IMR-90 (cell line): ENCODE measurements around the gene IMMT. TPM values are rescaled to one million over a fixed set of nuclear protein-coding genes. Genes with fewer than 3 reads are reported as not detected.

Experiments
- ATAC-seq: fragments of 200-7000 bp; cut with Tn5 transposase; 2 replicates; pipeline ENCODE4 v1.9.1; 2020; ENCODE audit warnings: low read depth, mild to moderate bottlenecking, moderate library complexity
- BruUV-seq: library from RNA; stranded (reverse); fragments of 400-500 nt; replicated peaks from 2 replicates; lab custom pipeline; 2021; lab: Mats Ljungman, UMichigan
- CTCF ChIA-PET: fragments of 300-600 bp; formaldehyde crosslinking; extraction: SDS; loops from one replicate; lab custom pipeline; 2021; ENCODE audit warnings: antibody characterized with exemption; lab: Yijun Ruan, JAX
- POLR2A ChIA-PET: fragments of 300-600 bp; sonication (Branson Sonifier 250); formaldehyde crosslinking; loops from one replicate; lab custom pipeline; 2022; ENCODE audit warnings: antibody characterized with exemption; ENCODE audit not compliant: unreplicated experiment; lab: Charles Lee
- DNase-seq: peaks from one replicate; pipeline ENCODE4 v3.0.0; 2013
- H2AFZ ChIP-seq: replicated peaks from 2 replicates; pipeline ENCODE3; 2013; ENCODE audit warnings: low read length, mild to moderate bottlenecking; ENCODE audit not compliant: poor library complexity
- H2AK5ac ChIP-seq: 2 replicates; pipeline ENCODE4 v1.6.1; 2013; ENCODE audit warnings: low read depth, low read length, inconsistent platforms
- H2AK9ac ChIP-seq: replicated peaks from 2 replicates; pipeline ENCODE3; 2013; ENCODE audit warnings: mild to moderate bottlenecking, low read depth, low read length, moderate library complexity; ENCODE audit not compliant: poor library complexity
- H2BK120ac ChIP-seq: 2 replicates; pipeline ENCODE4 v1.6.1; 2013; ENCODE audit warnings: low read depth, low read length, inconsistent platforms
- H2BK15ac ChIP-seq: 3 replicates; pipeline ENCODE4 v1.6.1; 2013; ENCODE audit warnings: low read depth, low read length, inconsistent platforms
- H2BK20ac ChIP-seq: 2 replicates; pipeline ENCODE4 v1.6.1; 2013; ENCODE audit warnings: low read depth, mild to moderate bottlenecking, inconsistent platforms, low read length, moderate library complexity
- H2BK5ac ChIP-seq: 2 replicates; pipeline ENCODE4 v1.6.1; 2013; ENCODE audit warnings: mild to moderate bottlenecking, low read depth, low read length, inconsistent platforms; ENCODE audit not compliant: poor library complexity, severe bottlenecking
- H3K14ac ChIP-seq: replicated peaks from 2 replicates; pipeline ENCODE4 v1.6.1; 2013; ENCODE audit warnings: low read depth, low read length, inconsistent platforms
- H3K18ac ChIP-seq: 2 replicates; pipeline ENCODE4 v1.6.1; 2013; ENCODE audit warnings: low read depth, low read length, control low read depth
- H3K23ac ChIP-seq: 2 replicates; pipeline ENCODE4 v1.6.1; 2013; ENCODE audit warnings: low read depth, low read length, inconsistent platforms
- H3K27ac ChIP-seq: 2 replicates; pipeline ENCODE4 v1.5.1; 2013; ENCODE audit warnings: mild to moderate bottlenecking, control low read depth, low read length; ENCODE audit not compliant: insufficient read depth
- H3K27me3 ChIP-seq: 2 replicates; pipeline ENCODE4 v1.6.1; 2013; ENCODE audit warnings: low read length; ENCODE audit not compliant: control insufficient read depth, insufficient read depth
- H3K36me3 ChIP-seq: 2 replicates; pipeline ENCODE4 v1.6.1; 2013; ENCODE audit warnings: low read length, mixed read lengths; ENCODE audit not compliant: control insufficient read depth, insufficient read depth
- H3K4ac ChIP-seq: 2 replicates; pipeline ENCODE4 v1.6.1; 2013; ENCODE audit warnings: low read depth, low read length, inconsistent platforms
- H3K4me1 ChIP-seq: 2 replicates; pipeline ENCODE4 v1.6.1; 2013; ENCODE audit warnings: low read length, mixed read lengths; ENCODE audit not compliant: control insufficient read depth, insufficient read depth
- H3K4me2 ChIP-seq: 2 replicates; pipeline ENCODE4 v1.6.1; 2013; ENCODE audit warnings: low read depth, mild to moderate bottlenecking, control low read depth, low read length, moderate library complexity
- H3K4me3 ChIP-seq: 2 replicates; pipeline ENCODE4 v1.5.1; 2013; ENCODE audit warnings: low read depth, mild to moderate bottlenecking, control low read depth, low read length, moderate library complexity; ENCODE audit not compliant: insufficient read depth
- H3K56ac ChIP-seq: 2 replicates; pipeline ENCODE4 v1.6.1; 2013; ENCODE audit warnings: low read length, inconsistent platforms; ENCODE audit not compliant: insufficient read depth; ENCODE audit errors: extremely low read depth
- H3K79me1 ChIP-seq, 2 experiments: 2 replicates each; pipeline ENCODE4 v1.6.1; 2013; ENCODE audit warnings: low read length in 2 of 2, inconsistent platforms in 1 of 2, low read depth in 1 of 2
- H3K9ac ChIP-seq: 2 replicates; pipeline ENCODE4 v1.6.1; 2013; ENCODE audit warnings: low read depth, low read length, control low read depth
- H3K9me1 ChIP-seq: 2 replicates; pipeline ENCODE4 v1.6.1; 2013; ENCODE audit warnings: low read length, inconsistent platforms; ENCODE audit not compliant: insufficient read depth
- H3K9me3 ChIP-seq: 2 replicates; pipeline ENCODE4 v1.6.1; 2013; ENCODE audit warnings: low read length; ENCODE audit not compliant: control insufficient read depth, insufficient read depth
- H4K20me1 ChIP-seq: 2 replicates; pipeline ENCODE4 v1.6.1; 2013; ENCODE audit warnings: low read length, inconsistent platforms; ENCODE audit not compliant: insufficient read depth
- H4K5ac ChIP-seq: 2 replicates; pipeline ENCODE4 v1.6.1; 2013; ENCODE audit warnings: mild to moderate bottlenecking, low read depth, low read length, control low read depth
- H4K8ac ChIP-seq, 2 experiments: 2 replicates each; pipeline ENCODE4 v1.6.1; 2013; ENCODE audit warnings: low read depth in 2 of 2, low read length in 2 of 2, control low read depth in 1 of 2, inconsistent platforms in 1 of 2
- H4K91ac ChIP-seq: 2 replicates; pipeline ENCODE4 v1.6.1; 2013; ENCODE audit warnings: low read depth, low read length, inconsistent platforms; ENCODE audit not compliant: insufficient read depth
- BHLHE40 ChIP-seq: fragments of 150-350 bp; IDR thresholded peaks from 2 replicates; pipeline ENCODE4 v1.6.1; 2016; ENCODE audit warnings: mild to moderate bottlenecking, low read depth, low read length
- CEBPB ChIP-seq: IDR thresholded peaks from 2 replicates; pipeline ENCODE4 v1.6.1; 2012; ENCODE audit warnings: low read depth, low read length, improper control_type of control experiment
- CHD1 ChIP-seq: IDR thresholded peaks from 2 replicates; pipeline ENCODE4 v1.6.1; 2012; ENCODE audit warnings: low read depth, low read length, improper control_type of control experiment
- FOS ChIP-seq: fragments of 150-350 bp; IDR thresholded peaks from 2 replicates; pipeline ENCODE4 v1.6.1; 2016; ENCODE audit warnings: low read depth, low read length
- MAFK ChIP-seq: IDR thresholded peaks from 2 replicates; pipeline ENCODE4 v1.6.1; 2012; ENCODE audit warnings: low read depth, low read length, improper control_type of control experiment
- MAZ ChIP-seq: IDR thresholded peaks from 2 replicates; pipeline ENCODE4 v1.6.1; 2012; ENCODE audit warnings: low read depth, mild to moderate bottlenecking, low read length, improper control_type of control experiment, moderate library complexity, borderline replicate concordance
- MXI1 ChIP-seq: IDR thresholded peaks from 2 replicates; pipeline ENCODE4 v1.6.1; 2012; ENCODE audit warnings: low read depth, mild to moderate bottlenecking, low read length, moderate library complexity, borderline replicate concordance
- NFE2L2 ChIP-seq: fragments of 150-350 bp; IDR thresholded peaks from 2 replicates; pipeline ENCODE4 v1.6.1; 2016; ENCODE audit warnings: low read depth, mild to moderate bottlenecking, low read length
- POLR2A ChIP-seq: IDR thresholded peaks from 2 replicates; pipeline ENCODE4 v1.6.1; 2012; ENCODE audit warnings: mild to moderate bottlenecking, low read depth, low read length
- RAD21 ChIP-seq: IDR thresholded peaks from 2 replicates; pipeline ENCODE4 v1.6.1; 2012; ENCODE audit warnings: low read length, improper control_type of control experiment
- RCOR1 ChIP-seq: IDR thresholded peaks from 2 replicates; pipeline ENCODE4 v1.6.1; 2012; ENCODE audit warnings: mild to moderate bottlenecking, low read length, improper control_type of control experiment; ENCODE audit not compliant: insufficient replicate concordance
- RFX5 ChIP-seq: IDR thresholded peaks from 2 replicates; pipeline ENCODE4 v1.8.0; 2012; ENCODE audit warnings: low read depth, mild to moderate bottlenecking, low read length, moderate library complexity
- SMC3 ChIP-seq: fragments of 150-350 bp; IDR thresholded peaks from 2 replicates; pipeline ENCODE4 v1.6.1; 2016; ENCODE audit warnings: low read depth, mild to moderate bottlenecking, antibody characterized with exemption, low read length, moderate library complexity
- WGBS, 2 experiments: methylation state at CpG; one replicate each; pipeline versions ENCODE4 v1.1.5 to v1.1.7; 2013; ENCODE audit warnings: missing lambda C conversion rate in 2 of 2; ENCODE audit not compliant: insufficient read length in 1 of 2; ENCODE audit errors: extremely low coverage in 2 of 2; 5-methylcytosine and 5-hydroxymethylcytosine counted together
- dilution Hi-C: fragments of 300-500 bp; cut with HindIII; formaldehyde crosslinking; loops from one replicate; pipeline ENCODE4 v1.14.3; 2018; ENCODE audit warnings: low sequenced_read_pairs; ENCODE audit not compliant: unreplicated experiment
- in situ Hi-C: fragments of 300-500 bp; cut with MboI; formaldehyde crosslinking; loops from 3 replicates; pipeline ENCODE4 v1.14.3; 2019; ENCODE audit warnings: low sequenced_read_pairs, inconsistent platforms, mixed read lengths
- intact Hi-C: fragments of 100-400 bp; cut with micrococcal nuclease; formaldehyde crosslinking; loops from 2 replicates; pipeline ENCODE4 v1.10.0; 2022
- polyA plus RNA-seq, 3 experiments: library from polyadenylated mRNA; depleted of rRNA; stranded (reverse); fragments of >200 nt; gene quantifications; 2 replicates each; pipeline ENCODE4 v1.2.3, GENCODE V29; 2012; ENCODE audit warnings: low replicate concordance in 1 of 3
- total RNA-seq: library from RNA; depleted of rRNA; stranded (reverse); fragments of >200 nt; gene quantifications from 2 replicates; pipeline ENCODE4 v1.2.3, GENCODE V29; 2012
- TF ChIP-seq, protein P1 (sequence below): conservative IDR thresholded peaks from 2 replicates; pipeline ENCODE4 v1.5.1; 2012; ENCODE audit warnings: mild to moderate bottlenecking, low read depth, low read length, improper control_type of control experiment
- TF ChIP-seq, protein P2 (sequence below): fragments of 150-350 bp; IDR thresholded peaks from 2 replicates; pipeline ENCODE4 v1.6.1; 2017; ENCODE audit warnings: mild to moderate bottlenecking, antibody characterized with exemption, low read length, low read depth
- TF ChIP-seq, protein P3 (sequence below): fragments of 150-350 bp; IDR thresholded peaks from 2 replicates; pipeline ENCODE4 v1.6.1; 2016; ENCODE audit warnings: low read depth, mild to moderate bottlenecking, low read length, moderate library complexity, borderline replicate concordance

Gene IMMT
- total and polyA plus RNA-seq, 2 of the 4 experiments (the other 2 are of a cell fraction), result 50.5 to 87.3 TPM

DNA sequence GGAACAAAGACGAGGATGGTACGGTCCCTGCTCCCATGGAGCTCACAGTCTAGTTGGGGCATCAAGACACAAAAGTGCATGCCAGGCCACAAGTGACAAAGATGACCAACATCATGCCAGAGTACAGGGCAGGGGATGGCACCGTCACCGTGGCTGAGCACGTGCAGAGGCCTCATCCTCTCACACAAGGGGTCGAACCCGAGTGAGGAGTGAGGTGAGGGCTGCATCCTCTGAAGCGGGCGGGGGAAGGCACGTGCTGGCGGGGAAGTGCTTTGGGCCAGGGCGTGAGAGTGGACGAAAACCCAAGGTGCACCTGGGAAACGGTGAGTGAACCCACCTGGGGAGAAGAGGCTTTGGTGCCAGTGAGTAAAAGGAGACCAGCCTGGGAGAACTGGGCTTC lies 45.0 kb upstream of the IMMT start:
- no peak overlapping the region for H3K18ac ChIP-seq
- no peak for ATAC-seq
- H3K9me3 ChIP-seq, result no peaks in the 10 kb centered on the region; the same call in 1 of the 2 replicates
- H3K14ac ChIP-seq, result no peak overlapping the region
- dilution Hi-C loops (no loop called here), intact Hi-C loops (no loop called here), in situ Hi-C loops (no loop called here)
- H2AFZ ChIP-seq, result peak overlapping the region; percentile 28
- no peak overlapping the region for H2AK5ac ChIP-seq
- H3K79me1 ChIP-seq, result no peaks in the 10 kb centered on the region
- CTCF ChIA-PET, result no interaction called here
- H4K20me1 ChIP-seq, result no peaks in the 10 kb centered on the region
- H2BK20ac ChIP-seq, result no peak overlapping the region
- no peak overlapping the region for H3K9ac ChIP-seq
- POLR2A ChIA-PET, result no interaction called here
- no peak overlapping the region for H4K8ac ChIP-seq
- no peaks in the 10 kb centered on the region for H3K9me1 ChIP-seq
- H2BK15ac ChIP-seq, result no peak overlapping the region
- WGBS, 2 experiments, result 83% methylated on average over 7 of the region's 14 CpGs; no CpG with 5 or more reads in 1 of the 2 experiments
- no peak overlapping the region for H2AK9ac ChIP-seq
- no peak overlapping the region for H3K4ac ChIP-seq
- no peak overlapping the region for H4K91ac ChIP-seq
- TF ChIP-seq RAD21, result no peak
- TF ChIP-seq, protein P1, sequence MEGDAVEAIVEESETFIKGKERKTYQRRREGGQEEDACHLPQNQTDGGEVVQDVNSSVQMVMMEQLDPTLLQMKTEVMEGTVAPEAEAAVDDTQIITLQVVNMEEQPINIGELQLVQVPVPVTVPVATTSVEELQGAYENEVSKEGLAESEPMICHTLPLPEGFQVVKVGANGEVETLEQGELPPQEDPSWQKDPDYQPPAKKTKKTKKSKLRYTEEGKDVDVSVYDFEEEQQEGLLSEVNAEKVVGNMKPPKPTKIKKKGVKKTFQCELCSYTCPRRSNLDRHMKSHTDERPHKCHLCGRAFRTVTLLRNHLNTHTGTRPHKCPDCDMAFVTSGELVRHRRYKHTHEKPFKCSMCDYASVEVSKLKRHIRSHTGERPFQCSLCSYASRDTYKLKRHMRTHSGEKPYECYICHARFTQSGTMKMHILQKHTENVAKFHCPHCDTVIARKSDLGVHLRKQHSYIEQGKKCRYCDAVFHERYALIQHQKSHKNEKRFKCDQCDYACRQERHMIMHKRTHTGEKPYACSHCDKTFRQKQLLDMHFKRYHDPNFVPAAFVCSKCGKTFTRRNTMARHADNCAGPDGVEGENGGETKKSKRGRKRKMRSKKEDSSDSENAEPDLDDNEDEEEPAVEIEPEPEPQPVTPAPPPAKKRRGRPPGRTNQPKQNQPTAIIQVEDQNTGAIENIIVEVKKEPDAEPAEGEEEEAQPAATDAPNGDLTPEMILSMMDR, result no peak
- no peak for TF ChIP-seq BHLHE40
- TF ChIP-seq SMC3, result no peak
- no peak for TF ChIP-seq MAZ
- no peak for TF ChIP-seq FOS
- TF ChIP-seq, protein P2, sequence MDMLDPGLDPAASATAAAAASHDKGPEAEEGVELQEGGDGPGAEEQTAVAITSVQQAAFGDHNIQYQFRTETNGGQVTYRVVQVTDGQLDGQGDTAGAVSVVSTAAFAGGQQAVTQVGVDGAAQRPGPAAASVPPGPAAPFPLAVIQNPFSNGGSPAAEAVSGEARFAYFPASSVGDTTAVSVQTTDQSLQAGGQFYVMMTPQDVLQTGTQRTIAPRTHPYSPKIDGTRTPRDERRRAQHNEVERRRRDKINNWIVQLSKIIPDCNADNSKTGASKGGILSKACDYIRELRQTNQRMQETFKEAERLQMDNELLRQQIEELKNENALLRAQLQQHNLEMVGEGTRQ, result no peak
- no peak for TF ChIP-seq RCOR1
- TF ChIP-seq RFX5, result no peak
- no peak for TF ChIP-seq MXI1
- no peak for TF ChIP-seq CEBPB
- no peak for TF ChIP-seq MAFK
- TF ChIP-seq, protein P3, sequence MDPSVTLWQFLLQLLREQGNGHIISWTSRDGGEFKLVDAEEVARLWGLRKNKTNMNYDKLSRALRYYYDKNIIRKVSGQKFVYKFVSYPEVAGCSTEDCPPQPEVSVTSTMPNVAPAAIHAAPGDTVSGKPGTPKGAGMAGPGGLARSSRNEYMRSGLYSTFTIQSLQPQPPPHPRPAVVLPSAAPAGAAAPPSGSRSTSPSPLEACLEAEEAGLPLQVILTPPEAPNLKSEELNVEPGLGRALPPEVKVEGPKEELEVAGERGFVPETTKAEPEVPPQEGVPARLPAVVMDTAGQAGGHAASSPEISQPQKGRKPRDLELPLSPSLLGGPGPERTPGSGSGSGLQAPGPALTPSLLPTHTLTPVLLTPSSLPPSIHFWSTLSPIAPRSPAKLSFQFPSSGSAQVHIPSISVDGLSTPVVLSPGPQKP, result no peak
- no peak for TF ChIP-seq CHD1
- TF ChIP-seq POLR2A, result no peak
- TF ChIP-seq NFE2L2, result no peak
- H3K27ac ChIP-seq, result no peak overlapping the region
- no peaks in the 10 kb centered on the region for H3K4me1 ChIP-seq
- BruUV-seq, result no TSS peak
- no peak overlapping the region for H3K4me2 ChIP-seq
- no peak overlapping the region for H2BK5ac ChIP-seq
- H4K5ac ChIP-seq, result no peak overlapping the region
- no peak overlapping the region for H3K56ac ChIP-seq
- H3K27me3 ChIP-seq, result peaks cover 39% of the 10 kb centered on the region
- H3K4me3 ChIP-seq, result no peak overlapping the region
- H2BK120ac ChIP-seq, result no peak overlapping the region
- no peak for DNase-seq
- no peak overlapping the region for H3K23ac ChIP-seq
- no peaks in the 10 kb centered on the region for H3K36me3 ChIP-seq
